Tibial artery (tissue), 4 donors: ENCODE data around the gene KDM4B.

ENCODE experiments used
- DNase-seq, 2 donors: peaks; one replicate each; pipeline ENCODE4 v3.0.0-alpha.2; 2019
- H3K27ac ChIP-seq, 2 donors: fragments of 200-600 bp; sonication (generic) in 1 of 2; 1 replicate in 1 of 2; 2 replicates in 1 of 2; pipeline ENCODE4 v1.5.1; 2018 to 2019; ENCODE audit warnings: mild to moderate bottlenecking in 1 of 2
- H3K27me3 ChIP-seq, 2 donors: fragments of 200-600 bp; sonication (generic) in 1 of 2; one replicate each; pipeline versions ENCODE4 v1.5.1 to v1.6.0; 2016 to 2019
- H3K36me3 ChIP-seq, 3 donors: fragments of 200-600 bp; sonication (generic) in 2 of 3; one replicate each; pipeline ENCODE4 v1.5.1; 2016 to 2019; ENCODE audit warnings: mild to moderate bottlenecking in 2 of 3
- H3K4me1 ChIP-seq, 4 donors: fragments of 200-600 bp; sonication (generic) in 2 of 4; 1 replicate in 3 of 4; 2 replicates in 1 of 4; pipeline ENCODE4 v1.5.1; 2016 to 2019
- H3K4me3 ChIP-seq, 2 donors: fragments of 200-600 bp; sonication (generic) in 1 of 2; 1 replicate in 1 of 2; 2 replicates in 1 of 2; pipeline ENCODE4 v1.5.1; 2018 to 2019; ENCODE audit warnings: mild to moderate bottlenecking in 2 of 2
- H3K9me3 ChIP-seq, 3 donors: fragments of 200-600 bp; sonication (generic) in 1 of 3; one replicate each; pipeline ENCODE4 v1.5.1; 2016 to 2019
- CTCF ChIP-seq, 2 experiments: fragments of 200-600 bp in 1 of 2; fragments of 450-650 bp in 1 of 2; IDR thresholded peaks; one replicate each; pipeline ENCODE4 v1.5.1; 2017 to 2019; ENCODE audit warnings: antibody characterized with exemption in 2 of 2, mild to moderate bottlenecking in 1 of 2, moderate library complexity in 1 of 2
- intact Hi-C: fragments of 100-400 bp; cut with DNase I; formaldehyde crosslinking; loops from one replicate; pipeline ENCODE4 v1.15.0; 2023; ENCODE audit warnings: low total_unique reads

The KDM4B gene

GRCh38 chr19:4996701-4997100 lies 27.8 kb downstream of the KDM4B start:
- intact Hi-C loops: no loop called here
- Histone ChIP-seq H3K27ac (no peak overlapping the region), H3K36me3 (peaks cover 2 to 31% (median 26%) of the 10 kb centered on the region in 3 donors), H3K4me1 (peaks cover 0 to 4% (median 1%) of the 10 kb centered on the region in 4 donors), H3K27me3 (no peaks in the 10 kb centered on the region), H3K9me3 (peaks cover 0 to 7% (median 0%) of the 10 kb centered on the region in 3 donors), H3K4me3 (no peak overlapping the region)
- no peak for DNase-seq
- no peak for TF ChIP-seq CTCF (IDR thresholded peaks at IDR 0.05)

GRCh38 chr19:4997297-4997696 lies 28.4 kb downstream of the KDM4B start:
- Histone ChIP-seq H3K27ac (no peak overlapping the region), H3K4me3 (no peak overlapping the region), H3K36me3 (peaks cover 0 to 25% (median 22%) of the 10 kb centered on the region in 3 donors), H3K27me3 (no peaks in the 10 kb centered on the region), H3K9me3 (peaks cover 0 to 2% (median 0%) of the 10 kb centered on the region in 3 donors), H3K4me1 (peaks cover 0 to 9% (median 4%) of the 10 kb centered on the region in 4 donors)
- no peak for TF ChIP-seq CTCF (IDR thresholded peaks at IDR 0.05)
- no peak for DNase-seq
- intact Hi-C loops: no loop called here

GRCh38 chr19:5000120-5000611 lies 31.3 kb downstream of the KDM4B start:
- DNase-seq: no peak
- Histone ChIP-seq H3K36me3 (peaks cover 0 to 25% (median 22%) of the 10 kb centered on the region in 3 donors), H3K27ac (no peak overlapping the region), H3K4me1 (peaks cover 0 to 16% (median 4%) of the 10 kb centered on the region in 4 donors), H3K4me3 (no peak overlapping the region), H3K9me3 (no peaks in the 10 kb centered on the region), H3K27me3 (no peaks in the 10 kb centered on the region)
- intact Hi-C loops: no loop called here
- no peak for TF ChIP-seq CTCF (IDR thresholded peaks at IDR 0.05)

- no peaks in the 10 kb centered on the region for H3K9me3 ChIP-seq
- H3K4me3 ChIP-seq: no peak overlapping the region
- H3K27me3 ChIP-seq: no peaks in the 10 kb centered on the region
- peaks cover 0 to 22% (median 14%) of the 10 kb centered on the region in 3 donors for H3K36me3 ChIP-seq
- DNase-seq: no peak
- peak overlapping the region in 1 of 2 donors; percentile 34 for H3K27ac ChIP-seq
- peak in 1 of 2 experiments; percentile 23 for TF ChIP-seq CTCF (IDR thresholded peaks at IDR 0.05)
- peaks cover 0 to 16% (median 6%) of the 10 kb centered on the region in 4 donors for H3K4me1 ChIP-seq
- intact Hi-C loops: no loop called here
Observed at GRCh38 chr19:5001615-5002014, 32.7 kb downstream of the KDM4B start.

- H3K27ac ChIP-seq: peak overlapping the region in 1 of 2 donors; percentile 34
- no peaks in the 10 kb centered on the region for H3K27me3 ChIP-seq
- H3K4me1 ChIP-seq: peaks cover 0 to 16% (median 6%) of the 10 kb centered on the region in 4 donors
- no peaks in the 10 kb centered on the region for H3K9me3 ChIP-seq
- no peak for TF ChIP-seq CTCF (IDR thresholded peaks at IDR 0.05)
- H3K4me3 ChIP-seq: no peak overlapping the region
- no peak for DNase-seq
- intact Hi-C loops: no loop called here
- peaks cover 0 to 17% (median 9%) of the 10 kb centered on the region in 3 donors for H3K36me3 ChIP-seq
Observed at GRCh38 chr19:5002143-5002542, 33.2 kb downstream of the KDM4B start.
